ENCODE data around the gene DPF1.
"Not testable (repeated sequence)": the region's sequence is repeated elsewhere in the genome, so short reads cannot be mapped to it uniquely, and the experiment has no call there.

DPF1 gene

DNA sequence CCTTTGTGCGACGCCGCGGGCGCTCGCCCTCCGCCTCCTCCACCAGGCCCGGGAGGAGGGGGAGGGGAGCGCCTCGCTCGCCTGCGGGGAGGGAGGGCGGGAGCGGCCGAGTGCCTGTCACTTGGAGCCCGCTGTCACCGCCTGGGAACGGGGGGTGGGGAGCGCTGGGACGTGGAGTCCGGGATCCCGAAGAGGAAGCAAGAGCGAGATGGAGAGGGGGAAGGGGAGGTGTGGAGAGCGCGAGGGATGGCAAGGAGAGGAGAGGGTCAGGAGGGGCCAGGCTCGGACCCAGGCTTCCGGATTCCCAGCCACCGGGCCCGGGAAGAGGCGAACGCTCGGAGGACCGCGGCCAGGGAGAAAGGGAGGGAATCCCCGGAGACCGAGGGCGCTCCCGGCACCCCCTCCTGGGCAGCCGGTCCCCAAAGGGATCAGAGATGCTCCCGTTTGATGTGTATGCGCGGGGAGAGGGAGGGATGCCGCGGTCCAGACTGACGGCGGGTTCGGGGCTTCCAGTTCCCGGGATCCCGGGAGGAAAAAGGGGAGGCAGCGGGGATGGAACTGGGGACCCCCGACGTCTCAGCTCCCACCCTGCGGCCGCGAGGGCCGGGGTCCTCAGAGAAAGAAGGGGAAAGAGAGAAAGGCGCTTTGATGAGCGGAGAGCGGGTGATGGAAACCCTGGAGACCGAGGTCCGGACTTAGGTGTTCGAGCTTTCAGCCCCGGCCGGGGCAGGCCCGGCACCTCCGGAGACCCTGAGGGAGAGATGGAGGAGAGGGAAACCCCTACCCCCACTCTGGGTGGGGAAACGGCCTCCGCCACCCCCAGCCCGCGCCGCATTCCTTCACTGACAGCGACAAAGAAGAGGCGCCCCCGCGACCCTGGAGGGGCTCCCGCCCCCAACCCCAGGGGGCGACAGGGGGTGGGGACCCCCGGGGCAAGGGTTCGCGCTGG is 4.7 kb upstream of the DPF1 start:
- Histone ChIP-seq H3K4me3 (ENCODE audit: low read depth in 1 of 2, low read length in 2 of 2) (no peak overlapping the region), H3K9me3 (ENCODE audit: low read length) (no peaks in the 10 kb centered on the region), H3K4me1 (ENCODE audit: insufficient read depth, low read length) (peaks cover 5% of the 10 kb centered on the region), H3K27me3 (ENCODE audit: control insufficient read depth in 1 of 2, insufficient read depth in 2 of 2, low read length in 2 of 2) (peaks cover 28 to 76% of the 10 kb centered on the region in 2 donors), H3K9ac (ENCODE audit: low read length) (no peak overlapping the region), H3K36me3 (ENCODE audit: insufficient read depth, low read length) (no peaks in the 10 kb centered on the region), H3K27ac (ENCODE audit: low read depth, low read length) (no peak overlapping the region)

DNA sequence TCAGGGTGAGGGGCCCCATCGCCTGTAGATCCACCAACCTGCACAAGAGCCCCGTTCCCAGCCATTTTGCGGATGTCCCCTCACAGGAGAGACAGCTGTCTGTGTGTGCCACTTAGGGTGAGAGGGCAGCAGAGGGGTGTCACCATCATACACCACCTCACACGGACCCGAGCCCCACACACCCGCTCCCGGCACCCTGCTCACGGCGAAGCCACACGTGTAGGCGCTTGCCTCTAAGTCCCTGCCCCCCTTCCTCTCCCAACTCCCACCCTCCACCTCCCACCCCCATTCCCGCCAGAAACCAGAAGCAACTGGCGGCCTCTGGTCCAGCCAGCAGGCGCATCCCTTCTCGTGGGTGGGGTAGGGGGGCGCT is 4.0 kb upstream of the DPF1 start:
- Histone ChIP-seq H3K27me3 (ENCODE audit: control insufficient read depth in 1 of 2, insufficient read depth in 2 of 2, low read length in 2 of 2) (peaks cover 36 to 76% of the 10 kb centered on the region in 2 donors), H3K36me3 (ENCODE audit: insufficient read depth, low read length) (no peaks in the 10 kb centered on the region), H3K4me1 (ENCODE audit: insufficient read depth, low read length) (peaks cover 5% of the 10 kb centered on the region), H3K27ac (ENCODE audit: low read depth, low read length) (no peak overlapping the region), H3K9ac (ENCODE audit: low read length) (no peak overlapping the region), H3K9me3 (ENCODE audit: low read length) (no peaks in the 10 kb centered on the region), H3K4me3 (ENCODE audit: low read depth in 1 of 2, low read length in 2 of 2) (no peak overlapping the region)

DNA sequence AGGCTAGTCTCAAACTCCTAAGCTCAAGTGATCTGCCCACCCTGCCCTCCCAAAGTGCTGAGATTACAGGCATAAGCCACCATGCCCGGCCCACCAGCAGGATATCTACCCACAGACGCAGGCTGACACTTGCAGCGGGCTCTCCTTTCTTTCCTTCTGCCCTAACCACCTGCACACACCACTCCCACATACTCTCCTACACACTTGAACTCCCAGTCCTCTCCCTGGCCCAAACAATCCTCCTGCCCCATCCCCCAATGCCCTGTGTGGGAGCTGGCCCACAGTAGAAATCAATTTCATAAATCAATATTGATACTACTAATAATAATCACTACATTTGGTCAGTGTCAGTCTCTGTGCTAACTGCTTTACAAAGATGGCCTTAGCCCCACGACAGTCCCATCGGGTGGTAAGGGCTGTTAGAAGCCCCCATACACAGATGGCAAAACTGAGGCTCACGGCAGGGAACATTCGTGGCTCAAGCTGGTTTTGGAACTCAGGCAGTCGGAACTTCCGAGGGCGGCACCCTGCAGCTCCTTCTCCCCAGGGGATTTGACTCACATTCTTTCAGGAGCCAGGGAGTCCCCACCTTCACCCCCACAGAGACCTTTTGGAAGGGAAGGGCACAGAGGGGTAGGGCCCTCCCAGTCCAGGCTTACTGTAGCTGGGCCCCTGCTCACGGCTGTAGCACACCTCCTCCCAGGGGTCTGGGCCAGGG is 3.4 kb upstream of the DPF1 start:
- Histone ChIP-seq H3K36me3 (ENCODE audit: insufficient read depth, low read length) (no peaks in the 10 kb centered on the region), H3K4me3 (ENCODE audit: low read depth in 1 of 2, low read length in 2 of 2) (no peak overlapping the region), H3K27me3 (ENCODE audit: control insufficient read depth in 1 of 2, insufficient read depth in 2 of 2, low read length in 2 of 2) (peaks cover 41 to 79% of the 10 kb centered on the region in 2 donors), H3K27ac (ENCODE audit: low read depth, low read length) (no peak overlapping the region), H3K9ac (ENCODE audit: low read length) (no peak overlapping the region), H3K4me1 (ENCODE audit: insufficient read depth, low read length) (peaks cover 5% of the 10 kb centered on the region), H3K9me3 (ENCODE audit: low read length) (no peaks in the 10 kb centered on the region)

DNA sequence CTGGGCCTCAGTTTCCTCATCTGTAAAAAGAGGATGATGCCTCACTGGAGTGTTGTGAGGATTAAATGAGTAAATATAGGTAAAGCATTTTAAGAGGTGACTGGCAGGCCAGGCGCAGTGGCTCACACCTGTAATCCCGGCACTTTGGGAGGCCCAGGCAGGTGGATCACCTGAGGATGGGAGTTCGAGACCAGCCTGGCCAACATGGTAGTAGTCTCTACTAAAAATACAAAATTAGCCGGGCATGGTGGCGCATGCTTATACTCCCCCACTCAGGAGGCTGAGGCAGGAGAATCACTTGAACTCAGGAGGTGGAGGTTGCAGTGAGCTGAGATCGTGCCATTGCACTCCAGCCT is 819 bp upstream of the DPF1 start:
- peaks cover 40 to 74% of the 10 kb centered on the region in 2 donors for H3K27me3 ChIP-seq (ENCODE audit: control insufficient read depth in 1 of 2, insufficient read depth in 2 of 2, low read length in 2 of 2)
- H3K4me3 ChIP-seq (ENCODE audit: low read depth in 1 of 2, low read length in 2 of 2); H3K9ac ChIP-seq (ENCODE audit: low read length); H3K9me3 ChIP-seq (ENCODE audit: low read length); H3K4me1 ChIP-seq (ENCODE audit: insufficient read depth, low read length); H3K36me3 ChIP-seq (ENCODE audit: insufficient read depth, low read length); H3K27ac ChIP-seq (ENCODE audit: low read depth, low read length): not testable (repeated sequence)

DNA sequence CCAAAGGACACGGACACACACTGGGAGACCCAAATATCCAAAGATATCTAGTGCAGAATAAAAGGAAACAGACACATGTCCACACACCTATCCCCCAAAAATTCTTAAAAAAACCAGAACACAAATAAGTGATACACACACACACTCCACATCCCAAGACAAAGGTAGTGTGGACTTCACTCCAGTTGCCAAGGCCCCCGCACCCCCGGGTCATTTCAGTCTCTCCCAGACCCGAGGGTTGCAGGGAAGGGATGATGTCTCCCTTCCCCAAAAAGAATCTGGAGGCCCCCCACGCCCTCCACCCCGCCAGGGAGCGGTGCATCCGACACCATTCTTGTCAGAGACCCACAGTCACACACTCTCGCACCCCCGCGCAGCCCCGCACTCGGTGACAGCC is 407 bp downstream of the DPF1 start:
- Histone ChIP-seq H3K27me3 (ENCODE audit: control insufficient read depth in 1 of 2, insufficient read depth in 2 of 2, low read length in 2 of 2) (peaks cover 40 to 66% of the 10 kb centered on the region in 2 donors), H3K9me3 (ENCODE audit: low read length) (no peaks in the 10 kb centered on the region), H3K4me1 (ENCODE audit: insufficient read depth, low read length) (peaks cover 2% of the 10 kb centered on the region), H3K4me3 (ENCODE audit: low read depth in 1 of 2, low read length in 2 of 2) (peak overlapping the region in 1 of 2 donors; percentile 34), H3K9ac (ENCODE audit: low read length) (no peak overlapping the region), H3K27ac (ENCODE audit: low read depth, low read length) (no peak overlapping the region), H3K36me3 (ENCODE audit: insufficient read depth, low read length) (no peaks in the 10 kb centered on the region)

DNA sequence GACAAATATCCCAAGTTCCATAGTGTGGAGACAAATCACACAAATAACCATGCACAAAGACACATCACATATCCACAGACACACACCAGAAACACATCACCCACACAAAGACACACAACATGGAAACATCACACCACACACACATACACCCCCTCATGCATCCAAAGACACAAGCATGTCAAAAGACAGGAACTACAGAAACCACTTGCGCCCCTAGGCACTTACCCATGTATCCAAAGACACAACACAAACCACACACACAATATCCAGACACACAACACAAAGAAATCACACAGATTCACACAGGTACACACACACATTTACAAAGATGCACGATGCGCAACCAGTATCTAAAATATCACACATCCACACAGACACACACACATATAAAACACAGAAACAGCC is 901 bp downstream of the DPF1 start:
- Histone ChIP-seq H3K4me1 (ENCODE audit: insufficient read depth, low read length) (no peaks in the 10 kb centered on the region), H3K27me3 (ENCODE audit: control insufficient read depth in 1 of 2, insufficient read depth in 2 of 2, low read length in 2 of 2) (peaks cover 40 to 66% of the 10 kb centered on the region in 2 donors), H3K9ac (ENCODE audit: low read length) (no peak overlapping the region), H3K27ac (ENCODE audit: low read depth, low read length) (no peak overlapping the region), H3K4me3 (ENCODE audit: low read depth in 1 of 2, low read length in 2 of 2) (no peak overlapping the region), H3K36me3 (ENCODE audit: insufficient read depth, low read length) (no peaks in the 10 kb centered on the region), H3K9me3 (ENCODE audit: low read length) (no peaks in the 10 kb centered on the region)

DNA sequence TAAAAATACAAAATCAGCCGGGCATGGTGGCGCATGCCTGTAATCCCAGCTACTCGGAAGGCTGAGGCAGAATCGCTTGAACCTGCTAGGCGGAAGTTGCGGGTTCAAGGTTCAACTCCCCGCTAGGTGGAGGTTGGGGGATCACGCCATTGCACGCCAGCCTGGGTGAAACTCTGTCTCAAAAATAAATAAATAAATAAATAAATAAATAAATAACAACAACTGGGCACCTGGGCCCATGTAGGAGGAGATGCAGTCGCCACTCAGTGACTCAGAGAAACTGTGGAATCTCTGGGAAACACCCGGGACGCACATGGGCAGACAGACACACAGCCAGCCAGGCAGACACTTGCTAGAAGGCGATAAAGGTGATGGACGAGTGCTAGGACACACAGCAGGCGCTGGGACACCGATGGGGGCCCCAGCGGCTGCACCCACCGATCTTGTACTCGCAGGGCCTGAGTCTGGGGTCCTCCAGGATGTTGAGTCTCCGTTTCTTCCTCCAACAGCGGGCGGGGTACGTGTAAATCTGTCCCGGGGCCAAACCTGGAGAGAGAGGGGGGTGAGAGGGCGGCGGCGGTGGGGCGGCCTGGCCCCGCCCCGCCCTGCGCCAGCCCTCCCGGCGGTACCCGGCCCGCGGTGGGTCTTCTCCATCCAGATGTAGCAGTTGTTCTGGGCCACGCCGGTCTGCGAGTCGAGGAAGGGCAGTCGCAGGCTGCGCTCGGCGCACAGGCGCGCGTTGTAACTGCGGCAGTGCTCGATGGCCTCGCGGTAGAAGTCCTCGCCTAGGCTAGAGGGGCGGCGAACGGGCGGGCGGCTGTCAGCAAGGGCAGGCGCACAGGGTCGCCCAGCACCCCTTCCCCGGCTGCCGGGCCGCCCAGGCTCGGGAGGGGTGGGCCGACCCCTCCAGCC is 1.8 kb downstream of the DPF1 start:
- no peaks in the 10 kb centered on the region for H3K9me3 ChIP-seq (ENCODE audit: low read length)
- no peaks in the 10 kb centered on the region for H3K36me3 ChIP-seq (ENCODE audit: insufficient read depth, low read length)
- no peak overlapping the region for H3K9ac ChIP-seq (ENCODE audit: low read length)
- peaks cover 33 to 62% of the 10 kb centered on the region in 2 donors for H3K27me3 ChIP-seq (ENCODE audit: control insufficient read depth in 1 of 2, insufficient read depth in 2 of 2, low read length in 2 of 2)
- H3K4me1 ChIP-seq (ENCODE audit: insufficient read depth, low read length): no peaks in the 10 kb centered on the region
- H3K4me3 ChIP-seq (ENCODE audit: low read depth in 1 of 2, low read length in 2 of 2): no peak overlapping the region
- H3K27ac ChIP-seq (ENCODE audit: low read depth, low read length): no peak overlapping the region

DNA sequence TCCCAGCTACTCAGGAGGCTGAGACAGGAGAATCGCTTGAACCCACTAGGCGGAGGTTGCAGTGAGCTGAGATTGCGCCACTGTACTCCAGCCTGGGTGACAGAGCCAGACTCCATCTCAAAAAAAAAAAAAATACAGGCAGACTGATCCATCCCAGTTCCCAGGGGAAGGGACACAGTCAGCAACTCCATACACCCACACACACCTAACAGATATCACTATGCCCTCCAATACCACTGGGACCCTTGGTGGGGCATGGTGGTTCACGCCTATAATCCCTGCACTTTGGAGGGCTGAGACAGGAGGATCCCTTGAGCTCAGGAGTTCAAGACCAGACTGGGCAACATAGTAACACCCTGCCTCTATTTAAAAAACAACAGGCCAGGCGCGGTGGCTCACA is 2.6 kb downstream of the DPF1 start:
- no peaks in the 10 kb centered on the region for H3K4me1 ChIP-seq (ENCODE audit: insufficient read depth, low read length)
- no peak overlapping the region for H3K4me3 ChIP-seq (ENCODE audit: low read depth in 1 of 2, low read length in 2 of 2)
- H3K9me3 ChIP-seq (ENCODE audit: low read length): no peaks in the 10 kb centered on the region
- no peak overlapping the region for H3K27ac ChIP-seq (ENCODE audit: low read depth, low read length)
- no peaks in the 10 kb centered on the region for H3K36me3 ChIP-seq (ENCODE audit: insufficient read depth, low read length)
- no peak overlapping the region for H3K9ac ChIP-seq (ENCODE audit: low read length)
- peaks cover 30 to 57% of the 10 kb centered on the region in 2 donors for H3K27me3 ChIP-seq (ENCODE audit: control insufficient read depth in 1 of 2, insufficient read depth in 2 of 2, low read length in 2 of 2)

DNA sequence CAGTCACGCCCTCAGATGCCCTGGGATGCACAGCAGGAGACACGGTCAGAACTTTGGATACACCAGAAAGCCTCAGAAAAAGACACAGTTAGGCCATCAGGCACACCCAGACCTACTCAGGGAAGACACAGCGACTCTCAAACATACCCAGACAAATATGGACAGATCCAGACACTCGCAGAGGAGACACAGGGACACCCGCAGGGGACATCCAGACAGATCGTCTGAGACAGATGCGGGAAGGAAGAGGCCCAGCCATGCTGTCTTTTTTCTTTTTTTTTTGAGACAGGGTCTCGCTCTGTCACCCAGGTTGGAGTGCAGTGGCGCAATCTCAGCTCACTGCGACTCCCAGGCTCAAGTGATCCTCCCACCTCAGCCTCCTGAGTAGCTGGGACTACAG is 4.8 kb downstream of the DPF1 start:
- no peaks in the 10 kb centered on the region for H3K36me3 ChIP-seq (ENCODE audit: insufficient read depth, low read length)
- H3K4me3 ChIP-seq (ENCODE audit: low read depth in 1 of 2, low read length in 2 of 2): no peak overlapping the region
- no peak overlapping the region for H3K27ac ChIP-seq (ENCODE audit: low read depth, low read length)
- H3K9me3 ChIP-seq (ENCODE audit: low read length): no peaks in the 10 kb centered on the region
- peaks cover 20 to 39% of the 10 kb centered on the region in 2 donors for H3K27me3 ChIP-seq (ENCODE audit: control insufficient read depth in 1 of 2, insufficient read depth in 2 of 2, low read length in 2 of 2)
- no peaks in the 10 kb centered on the region for H3K4me1 ChIP-seq (ENCODE audit: insufficient read depth, low read length)
- H3K9ac ChIP-seq (ENCODE audit: low read length): no peak overlapping the region

DNA sequence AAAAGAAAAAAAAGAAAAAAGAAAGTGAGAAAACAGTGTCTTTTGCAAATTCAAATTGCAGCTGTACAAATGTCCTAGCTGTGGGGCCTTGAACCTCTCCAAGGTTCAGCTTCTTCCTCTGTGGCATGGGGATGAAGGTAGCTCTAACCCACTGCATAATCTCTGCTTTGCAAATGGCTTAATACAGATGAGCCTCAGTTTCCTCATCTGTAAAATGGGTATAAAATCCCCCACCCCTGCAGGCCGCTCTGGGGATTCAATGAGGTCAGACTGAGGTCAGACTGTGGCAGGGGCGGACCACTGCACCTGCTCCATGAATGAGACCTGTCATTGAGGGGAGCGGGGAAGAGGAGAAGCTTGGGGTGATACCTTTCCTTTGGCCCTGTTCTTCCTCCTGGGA is 5.8 kb downstream of the DPF1 start:
- Histone ChIP-seq H3K27ac (ENCODE audit: low read depth, low read length) (no peak overlapping the region), H3K36me3 (ENCODE audit: insufficient read depth, low read length) (no peaks in the 10 kb centered on the region), H3K9ac (ENCODE audit: low read length) (no peak overlapping the region), H3K4me3 (ENCODE audit: low read depth in 1 of 2, low read length in 2 of 2) (no peak overlapping the region), H3K27me3 (ENCODE audit: control insufficient read depth in 1 of 2, insufficient read depth in 2 of 2, low read length in 2 of 2) (peaks cover 15 to 38% of the 10 kb centered on the region in 2 donors), H3K4me1 (ENCODE audit: insufficient read depth, low read length) (no peaks in the 10 kb centered on the region), H3K9me3 (ENCODE audit: low read length) (no peaks in the 10 kb centered on the region)
